Neural cell (in vitro differentiated cells): ENCODE results near the gene ADAM10. TPM values are rescaled to one million over a fixed set of nuclear protein-coding genes. Genes with fewer than 3 reads are reported as not detected.

ENCODE experiments used
- H2AFZ ChIP-seq: fragments of 200-600, 300-800 bp; sonication (generic), shearing (Covaris generic); 2 replicates; pipeline ENCODE4 v1.6.0; 2014; ENCODE audit warnings: low read depth, mild to moderate bottlenecking, antibody characterized with exemption, low read length, moderate library complexity
- H3F3A ChIP-seq: fragments of 200-600 bp; shearing (Covaris generic); 2 replicates; pipeline ENCODE4 v1.6.1; 2016; ENCODE audit warnings: mild to moderate bottlenecking, moderate library complexity, mixed read lengths, antibody characterized with exemption, low read length; ENCODE audit not compliant: insufficient read depth, poor library complexity, severe bottlenecking
- H3K27ac ChIP-seq: fragments of 200-600, 300-800 bp; sonication (generic), shearing (Covaris generic); 2 replicates; pipeline ENCODE4 v1.5.1; 2014; ENCODE audit warnings: mild to moderate bottlenecking, low read length, moderate library complexity
- H3K27me3 ChIP-seq: fragments of 300-800, 200-600 bp; sonication (generic), shearing (Covaris generic); 2 replicates; pipeline ENCODE4 v1.6.0; 2014; ENCODE audit warnings: mild to moderate bottlenecking, low read depth, low read length, moderate library complexity; ENCODE audit not compliant: insufficient read depth
- H3K36me3 ChIP-seq: fragments of 300-800, 200-600 bp; sonication (generic), shearing (Covaris generic); 2 replicates; pipeline ENCODE4 v1.5.1; 2014; ENCODE audit warnings: mild to moderate bottlenecking, antibody characterized with exemption, low read length, moderate library complexity; ENCODE audit not compliant: insufficient read depth
- H3K4me2 ChIP-seq: fragments of 300-800, 200-600 bp; sonication (generic), shearing (Covaris generic); 2 replicates; pipeline ENCODE4 v1.6.0; 2014; ENCODE audit warnings: mild to moderate bottlenecking, low read length
- H3K4me3 ChIP-seq: fragments of 300-800, 200-600 bp; sonication (generic), shearing (Covaris generic); 2 replicates; pipeline ENCODE4 v1.5.1; 2014; ENCODE audit warnings: mild to moderate bottlenecking, low read length, moderate library complexity
- H3K79me2 ChIP-seq: fragments of 200-600 bp; shearing (Covaris generic); replicated peaks from 2 replicates; pipeline ENCODE4 v1.6.0; 2014; ENCODE audit warnings: mild to moderate bottlenecking, low read length, moderate library complexity; ENCODE audit not compliant: insufficient read depth
- H3K9ac ChIP-seq: fragments of 300-800, 200-600 bp; sonication (generic), shearing (Covaris generic); 2 replicates; pipeline ENCODE4 v1.6.1; 2016; ENCODE audit warnings: mild to moderate bottlenecking, low read length, mixed read lengths
- H3K9me2 ChIP-seq: fragments of 200-600 bp; shearing (Covaris generic); 2 replicates; pipeline ENCODE4 v1.6.1; 2016; ENCODE audit warnings: mild to moderate bottlenecking, low read length, mixed read lengths; ENCODE audit not compliant: insufficient read depth
- H3K9me3 ChIP-seq: fragments of 200-600, 300-800 bp; sonication (generic), shearing (Covaris generic); 2 replicates; pipeline ENCODE4 v1.6.1; 2016; ENCODE audit warnings: mild to moderate bottlenecking, mixed run types, low read length, moderate library complexity, mixed read lengths
- H4K20me1 ChIP-seq: fragments of 200-600 bp; shearing (Covaris generic); 2 replicates; pipeline ENCODE4 v1.6.1; 2016; ENCODE audit warnings: mild to moderate bottlenecking, mixed run types; ENCODE audit not compliant: insufficient read depth
- CTCF ChIP-seq: fragments of 450-650 bp; IDR thresholded peaks from 2 replicates; pipeline ENCODE4 v1.5.1; 2014; ENCODE audit warnings: antibody characterized with exemption, mild to moderate bottlenecking, moderate library complexity; ENCODE audit not compliant: poor library complexity, severe bottlenecking
- EP300 ChIP-seq: fragments of 450-650 bp; conservative IDR thresholded peaks from 2 replicates; pipeline ENCODE4 v1.6.1; 2014; ENCODE audit warnings: antibody characterized with exemption, mild to moderate bottlenecking, moderate library complexity; ENCODE audit not compliant: poor library complexity, severe bottlenecking
- EZH2 ChIP-seq: fragments of 200-600, 300-800 bp; shearing (Covaris generic), sonication (generic); IDR thresholded peaks from 2 replicates; pipeline ENCODE4 v1.6.1; 2014; ENCODE audit warnings: antibody characterized with exemption, low read length, borderline replicate concordance, mild to moderate bottlenecking; ENCODE audit not compliant: insufficient read depth, poor library complexity, severe bottlenecking
- MXI1 ChIP-seq: fragments of 450-650 bp; conservative IDR thresholded peaks from 2 replicates; pipeline ENCODE4 v1.6.1; 2014; ENCODE audit warnings: antibody characterized with exemption, mild to moderate bottlenecking; ENCODE audit not compliant: poor library complexity, severe bottlenecking
- POLR2AphosphoS5 ChIP-seq: IDR thresholded peaks from 2 replicates; pipeline ENCODE4 v1.6.1; 2012
- RAD21 ChIP-seq: fragments of 450-650 bp; conservative IDR thresholded peaks from 2 replicates; pipeline ENCODE4 v1.6.1; 2014; ENCODE audit warnings: antibody characterized with exemption, mild to moderate bottlenecking, moderate library complexity
- REST ChIP-seq: IDR thresholded peaks from 2 replicates; pipeline ENCODE4 v1.6.1; 2012; ENCODE audit warnings: borderline replicate concordance
- SMC3 ChIP-seq: fragments of 450-650 bp; conservative IDR thresholded peaks from 2 replicates; pipeline ENCODE4 v1.6.1; 2014; ENCODE audit warnings: antibody characterized with exemption, mild to moderate bottlenecking, moderate library complexity; ENCODE audit not compliant: poor library complexity
- TAF1 ChIP-seq: IDR thresholded peaks from 2 replicates; pipeline ENCODE4 v1.6.1; 2012; ENCODE audit warnings: low read depth
- polyA plus RNA-seq: library from polyadenylated mRNA; depleted of rRNA; stranded (reverse); fragments of >200 nt; gene quantifications from 2 replicates; pipeline ENCODE4 v1.2.3, GENCODE V29; 2014

The ADAM10 gene
- polyA plus RNA-seq, 1 donor from 2014 or later: 66.3 TPM

GRCh38 chr15:58569455-58569854 lies 180.1 kb downstream of the ADAM10 start:
- no peak overlapping the region for H2AFZ ChIP-seq
- no peak overlapping the region for H3K27ac ChIP-seq
- no peaks in the 10 kb centered on the region for H3K27me3 ChIP-seq
- no peaks in the 10 kb centered on the region for H3K36me3 ChIP-seq
- H3K4me2 ChIP-seq: no peak overlapping the region
- no peaks in the 10 kb centered on the region for H3F3A ChIP-seq
- no peaks in the 10 kb centered on the region for H3K9me2 ChIP-seq
- TF ChIP-seq POLR2AphosphoS5 (no peak), CTCF (no peak)
- H3K4me3 ChIP-seq: no peak overlapping the region
- no peaks in the 10 kb centered on the region for H4K20me1 ChIP-seq
- no peak overlapping the region for H3K9ac ChIP-seq
- H3K9me3 ChIP-seq: no peaks in the 10 kb centered on the region
- H3K79me2 ChIP-seq: no peaks in the 10 kb centered on the region

GRCh38 chr15:58568157-58568571 lies 181.3 kb downstream of the ADAM10 start:
- no peak overlapping the region for H2AFZ ChIP-seq
- H3K36me3 ChIP-seq: no peaks in the 10 kb centered on the region
- no peak overlapping the region for H3K27ac ChIP-seq
- no peak overlapping the region for H3K4me2 ChIP-seq
- H3K9me3 ChIP-seq: no peaks in the 10 kb centered on the region
- no peaks in the 10 kb centered on the region for H4K20me1 ChIP-seq
- TF ChIP-seq RAD21 (no peak), EZH2 (no peak), SMC3 (no peak), MXI1 (no peak)
- H3K4me3 ChIP-seq: no peak overlapping the region
- H3K9me2 ChIP-seq: no peaks in the 10 kb centered on the region
- H3K9ac ChIP-seq: no peak overlapping the region
- H3K79me2 ChIP-seq: no peaks in the 10 kb centered on the region
- H3K27me3 ChIP-seq: no peaks in the 10 kb centered on the region
- no peaks in the 10 kb centered on the region for H3F3A ChIP-seq

GRCh38 chr15:58566029-58566428 lies 183.5 kb downstream of the ADAM10 start:
- Histone ChIP-seq H3K4me2 (no peak overlapping the region), H3K79me2 (no peaks in the 10 kb centered on the region), H3K9me3 (no peaks in the 10 kb centered on the region), H3K36me3 (no peaks in the 10 kb centered on the region), H3K9me2 (no peaks in the 10 kb centered on the region), H3K27me3 (no peaks in the 10 kb centered on the region), H3F3A (no peaks in the 10 kb centered on the region), H4K20me1 (no peaks in the 10 kb centered on the region), H3K27ac (no peak overlapping the region), H2AFZ (no peak overlapping the region), H3K4me3 (no peak overlapping the region), H3K9ac (no peak overlapping the region)
- TF ChIP-seq MXI1: no peak

GRCh38 chr15:58565619-58566018 lies 183.9 kb downstream of the ADAM10 start:
- Histone ChIP-seq H3K9me3 (no peaks in the 10 kb centered on the region), H3F3A (no peaks in the 10 kb centered on the region), H3K4me3 (no peak overlapping the region), H2AFZ (no peak overlapping the region), H4K20me1 (no peaks in the 10 kb centered on the region), H3K9me2 (no peaks in the 10 kb centered on the region), H3K79me2 (no peaks in the 10 kb centered on the region), H3K4me2 (no peak overlapping the region), H3K36me3 (no peaks in the 10 kb centered on the region), H3K9ac (no peak overlapping the region), H3K27me3 (no peaks in the 10 kb centered on the region), H3K27ac (no peak overlapping the region)
- TF ChIP-seq EP300 (no peak), EZH2 (no peak), REST (no peak), CTCF (no peak), RAD21 (no peak), MXI1 (no peak), POLR2AphosphoS5 (no peak), SMC3 (no peak), TAF1 (no peak)
